HG03280 (cell line): ENCODE results near the gene GRIA1.

Experiments used
- ATAC-seq: cut with Tn5 transposase; IDR thresholded peaks from one replicate; pipeline ENCODE4 v1.9.1; 2021; ENCODE audit warnings: mild to moderate bottlenecking, moderate library complexity; ENCODE audit not compliant: unreplicated experiment

GRIA1 gene

GRCh38 chr5:153658149-153658548, 167.7 kb downstream of the GRIA1 start:
- ATAC-seq, result no peak

- no peak for ATAC-seq
These were observed 168.1 kb downstream of the GRIA1 start for GRCh38 chr5:153658606-153659005.

GRCh38 chr5:153659039-153659736, 168.7 kb downstream of the GRIA1 start:
- no peak for ATAC-seq

GRCh38 chr5:153660919-153661318, 170.4 kb downstream of the GRIA1 start:
- no peak for ATAC-seq

GRCh38 chr5:153661897-153662296, 171.4 kb downstream of the GRIA1 start:
- no peak for ATAC-seq

GRCh38 chr5:153670101-153670500, 179.6 kb downstream of the GRIA1 start:
- no peak for ATAC-seq

- no peak for ATAC-seq
These were observed 181.3 kb downstream of the GRIA1 start for GRCh38 chr5:153671653-153672346.

- no peak for ATAC-seq
These were observed 182.0 kb downstream of the GRIA1 start for GRCh38 chr5:153672347-153673090.

GRCh38 chr5:153674356-153674755, 183.9 kb downstream of the GRIA1 start:
- no peak for ATAC-seq

GRCh38 chr5:153676406-153676805, 185.9 kb downstream of the GRIA1 start:
- ATAC-seq, result no peak

- no peak for ATAC-seq
These were observed 186.4 kb downstream of the GRIA1 start for GRCh38 chr5:153676821-153677220.

GRCh38 chr5:153678617-153679329, 188.3 kb downstream of the GRIA1 start:
- ATAC-seq, result no peak

GRCh38 chr5:153690236-153690635, 199.8 kb downstream of the GRIA1 start:
- ATAC-seq, result no peak

GRCh38 chr5:153696256-153696655, 205.8 kb downstream of the GRIA1 start:
- no peak for ATAC-seq

GRCh38 chr5:153699035-153699434, 208.6 kb downstream of the GRIA1 start:
- no peak for ATAC-seq

GRCh38 chr5:153700940-153701339, 210.5 kb downstream of the GRIA1 start:
- ATAC-seq, result no peak

GRCh38 chr5:153702265-153702664, 211.8 kb downstream of the GRIA1 start:
- ATAC-seq, result no peak

GRCh38 chr5:153704110-153704509, 213.6 kb downstream of the GRIA1 start:
- ATAC-seq, result no peak

GRCh38 chr5:153707626-153708025, 217.2 kb downstream of the GRIA1 start:
- no peak for ATAC-seq

GRCh38 chr5:153711755-153712154, 221.3 kb downstream of the GRIA1 start:
- no peak for ATAC-seq

- no peak for ATAC-seq
These were observed 222.5 kb downstream of the GRIA1 start for GRCh38 chr5:153712946-153713345.
